Cortex of kidney (tissue), 1 donor: ENCODE measurements around the gene ZGPAT.
"Not testable (repeated sequence)": the region's sequence is repeated elsewhere in the genome, so short reads cannot be mapped to it uniquely, and the experiment has no call there.

Experiments used
- DNase-seq: peaks from one replicate; lab custom pipeline; 2025; lab: John Stamatoyannopoulos, UW

The ZGPAT gene

GRCh38 chr20:63766695-63767426, 59.0 kb downstream of the ZGPAT start:
- DNase-seq: no peak

GRCh38 chr20:63767456-63767855, 59.6 kb downstream of the ZGPAT start:
- DNase-seq: no peak

GRCh38 chr20:63767886-63768285, 60.0 kb downstream of the ZGPAT start:
- no peak for DNase-seq

- no peak for DNase-seq
These were observed 61.0 kb downstream of the ZGPAT start for GRCh38 chr20:63768591-63769515.

- DNase-seq: no peak
These were observed 62.1 kb downstream of the ZGPAT start for GRCh38 chr20:63769891-63770474.

GRCh38 chr20:63771046-63771707, 63.3 kb downstream of the ZGPAT start:
- no peak for DNase-seq

- no peak for DNase-seq
These were observed 65.1 kb downstream of the ZGPAT start for GRCh38 chr20:63772781-63773518.

- DNase-seq: no peak
These were observed 65.9 kb downstream of the ZGPAT start for GRCh38 chr20:63773571-63774241.

GRCh38 chr20:63774306-63774705, 66.5 kb downstream of the ZGPAT start:
- no peak for DNase-seq

- DNase-seq: no peak
These were observed 67.5 kb downstream of the ZGPAT start for GRCh38 chr20:63775096-63775978.

GRCh38 chr20:63776875-63777274, 69.0 kb downstream of the ZGPAT start:
- not testable (repeated sequence) for DNase-seq

- DNase-seq: no peak
These were observed 69.8 kb downstream of the ZGPAT start for GRCh38 chr20:63777614-63778013.

GRCh38 chr20:63778034-63778752, 70.4 kb downstream of the ZGPAT start:
- no peak for DNase-seq

- DNase-seq: no peak
These were observed 71.0 kb downstream of the ZGPAT start for GRCh38 chr20:63778857-63779256.

GRCh38 chr20:63781181-63781580, 73.3 kb downstream of the ZGPAT start:
- no peak for DNase-seq

GRCh38 chr20:63782051-63782471, 74.2 kb downstream of the ZGPAT start:
- DNase-seq: no peak

- no peak for DNase-seq
These were observed 74.7 kb downstream of the ZGPAT start for GRCh38 chr20:63782521-63782971.

- no peak for DNase-seq
These were observed 76.1 kb downstream of the ZGPAT start for GRCh38 chr20:63783970-63784369.

GRCh38 chr20:63785691-63786131, 77.9 kb downstream of the ZGPAT start:
- DNase-seq: no peak
